ENCODE results near the gene SLC25A42.

DNA sequence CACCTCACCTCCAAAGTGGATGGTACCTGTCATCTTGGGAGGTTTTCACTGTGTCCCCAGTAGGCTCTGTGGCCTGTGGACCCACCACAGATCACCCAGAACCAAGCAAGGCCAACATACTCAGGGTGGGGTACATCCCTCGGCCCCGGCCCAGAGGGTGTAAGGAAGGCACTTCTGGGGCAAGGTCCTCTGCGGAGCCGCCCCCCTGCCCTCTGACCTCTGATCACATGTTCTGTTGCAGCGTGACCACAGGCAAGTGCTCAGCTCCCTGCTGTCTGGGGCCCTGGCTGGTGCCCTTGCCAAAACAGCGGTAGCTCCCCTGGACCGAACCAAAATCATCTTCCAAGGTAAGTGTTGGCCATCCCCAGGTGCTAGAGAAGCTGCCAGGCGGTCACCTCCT is 37.7 kb downstream of the SLC25A42 start:
- TF ChIP-seq CTCF (IDR thresholded peaks at IDR 0.05) (no peak), POLR2A (IDR thresholded peaks at IDR 0.05) (no peak)
